ENCODE measurements around the gene CDH2. TPM values are rescaled to one million over a fixed set of nuclear protein-coding genes. Genes with fewer than 3 reads are reported as not detected.

CDH2 gene
- total RNA-seq, 4 donors from 2014 or later, result 3.9 to 9.8 (median 7.5) TPM

GRCh38 chr18:28143725-28144124 is 33.2 kb downstream of the CDH2 start:
- DNase-seq (ENCODE audit: low spot score in 2 of 2), result no peak
- Histone ChIP-seq H3K36me3 (no peaks in the 10 kb centered on the region), H3K4me3 (no peak overlapping the region), H3K27ac (no peak overlapping the region), H3K4me1 (peaks cover 0 to 7% (median 0%) of the 10 kb centered on the region in 4 donors), H3K27me3 (no peaks in the 10 kb centered on the region), H3K9me3 (no peaks in the 10 kb centered on the region)
- TF ChIP-seq CTCF (IDR thresholded peaks at IDR 0.05) (no peak), POLR2A (IDR thresholded peaks at IDR 0.05) (no peak), EP300 (IDR thresholded peaks at IDR 0.05) (no peak)
- WGBS, 2 donors, result 43 to 51% methylated on average over 2 of the region's 2 CpGs

- Histone ChIP-seq H3K27me3 (no peaks in the 10 kb centered on the region), H3K4me3 (no peak overlapping the region), H3K4me1 (no peaks in the 10 kb centered on the region), H3K27ac (no peak overlapping the region), H3K9me3 (no peaks in the 10 kb centered on the region), H3K36me3 (no peaks in the 10 kb centered on the region)
- no peak for DNase-seq (ENCODE audit: low spot score in 2 of 2)
- 90 to 95% methylated on average over 3 of the region's 3 CpGs for WGBS, 2 donors
- TF ChIP-seq CTCF (IDR thresholded peaks at IDR 0.05) (no peak), EP300 (IDR thresholded peaks at IDR 0.05) (no peak), POLR2A (IDR thresholded peaks at IDR 0.05) (no peak)
These were observed 38.1 kb downstream of the CDH2 start for GRCh38 chr18:28138816-28139215.

- no peaks in the 10 kb centered on the region for H3K36me3 ChIP-seq
- H3K9me3 ChIP-seq, result no peaks in the 10 kb centered on the region
- H3K27me3 ChIP-seq, result no peaks in the 10 kb centered on the region
- 73 to 85% methylated on average over 4 of the region's 4 CpGs for WGBS, 2 donors
- DNase-seq (ENCODE audit: low spot score in 2 of 2), result no peak
- H3K4me1 ChIP-seq, result no peaks in the 10 kb centered on the region
- no peak for TF ChIP-seq EP300 (IDR thresholded peaks at IDR 0.05)
- no peak for TF ChIP-seq POLR2A (IDR thresholded peaks at IDR 0.05)
- no peak for TF ChIP-seq CTCF (IDR thresholded peaks at IDR 0.05)
- no peak overlapping the region for H3K4me3 ChIP-seq
- no peak overlapping the region for H3K27ac ChIP-seq
These were observed 40.9 kb downstream of the CDH2 start for GRCh38 chr18:28136071-28136470.

- TF ChIP-seq EP300 (IDR thresholded peaks at IDR 0.05) (no peak), POLR2A (IDR thresholded peaks at IDR 0.05) (no peak), CTCF (IDR thresholded peaks at IDR 0.05) (no peak)
- DNase-seq (ENCODE audit: low spot score in 2 of 2), result no peak
- no peak overlapping the region for H3K27ac ChIP-seq
- H3K27me3 ChIP-seq, result no peaks in the 10 kb centered on the region
- no peak overlapping the region for H3K4me3 ChIP-seq
- WGBS, 2 donors, result 92 to 94% methylated on average over 7 of the region's 7 CpGs
- H3K9me3 ChIP-seq, result no peaks in the 10 kb centered on the region
- no peaks in the 10 kb centered on the region for H3K4me1 ChIP-seq
- no peaks in the 10 kb centered on the region for H3K36me3 ChIP-seq
These were observed 42.2 kb downstream of the CDH2 start for GRCh38 chr18:28134774-28135173.

GRCh38 chr18:28132084-28132483 is 44.8 kb downstream of the CDH2 start:
- TF ChIP-seq CTCF (IDR thresholded peaks at IDR 0.05) (no peak), POLR2A (IDR thresholded peaks at IDR 0.05) (no peak), EP300 (IDR thresholded peaks at IDR 0.05) (no peak)
- H3K9me3 ChIP-seq, result no peaks in the 10 kb centered on the region
- H3K27me3 ChIP-seq, result no peaks in the 10 kb centered on the region
- WGBS, 2 donors, result 88 to 89% methylated on average over 5 of the region's 5 CpGs
- no peaks in the 10 kb centered on the region for H3K4me1 ChIP-seq
- DNase-seq (ENCODE audit: low spot score in 2 of 2), result no peak
- H3K4me3 ChIP-seq, result no peak overlapping the region
- no peaks in the 10 kb centered on the region for H3K36me3 ChIP-seq
- H3K27ac ChIP-seq, result no peak overlapping the region
